Transverse colon (tissue), 4 donors: ENCODE measurements around the gene ING1.
"Not testable (repeated sequence)": the region's sequence is repeated elsewhere in the genome, so short reads cannot be mapped to it uniquely, and the experiment has no call there.

Experiments used
- CTCF ChIP-seq, 5 experiments: fragments of 200-600 bp in 3 of 5; fragments of 450-650 bp in 2 of 5; sonication (generic) in 3 of 5; IDR thresholded peaks; 1 replicate in 2 of 5; 2 replicates in 3 of 5; pipeline ENCODE4 v1.5.1; 2016 to 2017; ENCODE audit warnings: antibody characterized with exemption in 5 of 5, inconsistent platforms in 3 of 5, mild to moderate bottlenecking in 2 of 5, moderate library complexity in 1 of 5
- POLR2A ChIP-seq: fragments of 450-650 bp; IDR thresholded peaks from one replicate; pipeline ENCODE4 v1.6.1; 2016; ENCODE audit warnings: antibody characterized with exemption, mild to moderate bottlenecking, moderate library complexity
- POLR2AphosphoS5 ChIP-seq, 3 donors: sonication (generic); formaldehyde crosslinking; IDR thresholded peaks; one replicate each; pipeline ENCODE4 v1.6.1; 2016; ENCODE audit warnings: antibody characterized with exemption in 3 of 3

- not testable (repeated sequence) for TF ChIP-seq POLR2A; CTCF (IDR thresholded peaks at IDR 0.05); POLR2AphosphoS5 (IDR thresholded peaks at IDR 0.05)
These were observed 17.7 kb upstream of the ING1 start for GRCh38 chr13:110695774-110696173.
